Esophagus muscularis mucosa (tissue), 3 donors: ENCODE data around the gene SPATA9.

Experiments
- CTCF ChIP-seq, 3 experiments: fragments of 200-600 bp in 2 of 3; fragments of 450-650 bp in 1 of 3; sonication (generic) in 2 of 3; IDR thresholded peaks; one replicate each; pipeline ENCODE4 v1.5.1; 2017 to 2019; ENCODE audit warnings: antibody characterized with exemption in 3 of 3, mild to moderate bottlenecking in 2 of 3, moderate library complexity in 1 of 3
- POLR2A ChIP-seq: fragments of 450-650 bp; IDR thresholded peaks from one replicate; pipeline ENCODE4 v1.6.1; 2017; ENCODE audit warnings: antibody characterized with exemption, moderate library complexity, mild to moderate bottlenecking, low read depth
- POLR2AphosphoS5 ChIP-seq, 2 donors: sonication (generic); formaldehyde crosslinking; IDR thresholded peaks; one replicate each; pipeline ENCODE4 v1.6.1; 2017; ENCODE audit warnings: antibody characterized with exemption in 2 of 2

- TF ChIP-seq CTCF (IDR thresholded peaks at IDR 0.05) (no peak), POLR2A (no peak), POLR2AphosphoS5 (IDR thresholded peaks at IDR 0.05) (no peak)
These were observed 14.6 kb downstream of the SPATA9 start for GRCh38 chr5:95668216-95668615.
